ENCODE measurements around the gene SERPINF2.
"Not testable (repeated sequence)": the region's sequence is repeated elsewhere in the genome, so short reads cannot be mapped to it uniquely, and the experiment has no call there.

The SERPINF2 gene

DNA sequence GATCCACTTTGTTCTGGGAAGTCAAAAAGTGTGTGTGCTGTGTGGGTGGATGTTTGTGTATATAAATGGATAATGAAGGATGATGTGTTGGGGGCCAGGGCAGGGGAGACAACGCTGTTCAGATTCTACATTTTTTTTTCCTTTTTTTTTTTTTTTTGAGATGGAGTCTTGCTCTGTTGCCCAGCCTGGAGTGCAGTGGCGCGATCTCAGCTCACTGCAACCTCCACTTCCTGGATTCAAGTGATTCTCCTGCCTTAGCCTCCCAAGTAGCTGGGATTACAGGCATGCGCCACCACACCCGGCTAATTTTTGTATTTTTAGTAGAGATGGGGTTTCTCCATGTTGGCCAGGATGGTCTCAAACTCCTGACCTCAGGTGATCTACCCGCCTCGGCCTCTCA, 22.0 kb downstream of the SERPINF2 start:
- DNase-seq: not testable (repeated sequence)

- no peak for DNase-seq
Observed at GRCh38 chr17:1765576-1765975, 22.9 kb downstream of the SERPINF2 start.

DNA sequence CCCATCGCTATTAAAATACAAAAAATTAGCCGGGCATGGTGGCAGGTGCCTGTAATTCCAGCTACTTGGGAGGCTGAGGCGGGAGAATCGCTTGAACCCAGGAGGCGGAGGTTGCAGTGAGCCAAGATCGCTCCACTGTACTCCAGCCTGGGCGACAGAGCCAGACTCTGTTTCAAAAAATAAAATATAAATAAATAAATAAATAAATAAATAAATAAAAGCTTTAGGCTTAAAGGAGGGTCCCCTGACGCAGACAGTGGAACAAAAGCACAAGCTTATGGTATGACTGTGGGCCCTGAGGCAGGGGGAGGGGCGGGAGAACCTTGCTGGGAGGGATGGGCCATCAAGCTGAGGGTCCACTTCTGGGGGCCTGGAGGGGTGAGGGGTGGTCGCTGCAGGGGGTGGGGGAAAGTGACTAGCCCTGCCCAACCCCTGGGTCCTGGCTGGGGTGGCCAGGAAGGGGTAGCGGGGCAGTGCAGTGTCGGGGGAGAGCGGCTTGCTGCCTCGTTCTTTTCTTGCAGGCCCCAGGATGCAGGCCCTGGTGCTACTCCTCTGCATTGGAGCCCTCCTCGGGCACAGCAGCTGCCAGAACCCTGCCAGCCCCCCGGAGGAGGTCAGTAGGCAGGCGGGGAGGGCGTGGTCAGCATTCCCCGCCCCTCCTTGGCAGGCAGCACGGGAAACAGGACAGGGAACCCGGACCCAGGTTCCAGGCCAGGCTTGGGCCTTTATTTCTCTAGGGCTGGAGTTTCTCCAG, 23.9 kb downstream of the SERPINF2 start:
- DNase-seq: no peak

- DNase-seq: no peak
Observed at GRCh38 chr17:1767358-1767757, 24.7 kb downstream of the SERPINF2 start.

GRCh38 chr17:1769822-1770477, 27.3 kb downstream of the SERPINF2 start:
- DNase-seq: no peak

GRCh38 chr17:1773000-1773695, 30.5 kb downstream of the SERPINF2 start:
- not testable (repeated sequence) for DNase-seq

DNA sequence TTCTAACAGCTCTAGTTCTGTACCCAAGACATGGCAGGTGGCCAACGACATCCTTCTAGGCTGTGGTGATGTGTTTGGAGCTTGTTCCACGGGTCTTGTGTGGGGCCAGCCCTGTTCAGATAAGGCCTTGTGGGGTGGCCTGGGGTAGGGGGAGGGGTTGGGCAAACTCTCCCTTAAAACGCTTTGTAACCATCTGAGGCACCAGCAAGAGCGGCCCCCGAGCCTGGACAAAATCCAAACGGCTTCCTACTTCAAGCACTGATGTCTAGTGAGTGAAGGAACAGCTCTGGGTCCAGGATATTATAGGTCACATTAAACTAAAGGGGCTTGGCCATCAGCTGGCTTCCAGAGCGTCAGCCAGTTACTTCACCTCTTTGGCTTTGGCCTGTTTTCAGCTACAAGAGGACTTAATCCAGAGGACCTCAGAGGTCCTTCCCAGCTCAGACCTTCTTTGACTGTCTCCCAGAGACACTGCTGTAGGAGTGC, 31.1 kb downstream of the SERPINF2 start:
- no peak for DNase-seq

DNA sequence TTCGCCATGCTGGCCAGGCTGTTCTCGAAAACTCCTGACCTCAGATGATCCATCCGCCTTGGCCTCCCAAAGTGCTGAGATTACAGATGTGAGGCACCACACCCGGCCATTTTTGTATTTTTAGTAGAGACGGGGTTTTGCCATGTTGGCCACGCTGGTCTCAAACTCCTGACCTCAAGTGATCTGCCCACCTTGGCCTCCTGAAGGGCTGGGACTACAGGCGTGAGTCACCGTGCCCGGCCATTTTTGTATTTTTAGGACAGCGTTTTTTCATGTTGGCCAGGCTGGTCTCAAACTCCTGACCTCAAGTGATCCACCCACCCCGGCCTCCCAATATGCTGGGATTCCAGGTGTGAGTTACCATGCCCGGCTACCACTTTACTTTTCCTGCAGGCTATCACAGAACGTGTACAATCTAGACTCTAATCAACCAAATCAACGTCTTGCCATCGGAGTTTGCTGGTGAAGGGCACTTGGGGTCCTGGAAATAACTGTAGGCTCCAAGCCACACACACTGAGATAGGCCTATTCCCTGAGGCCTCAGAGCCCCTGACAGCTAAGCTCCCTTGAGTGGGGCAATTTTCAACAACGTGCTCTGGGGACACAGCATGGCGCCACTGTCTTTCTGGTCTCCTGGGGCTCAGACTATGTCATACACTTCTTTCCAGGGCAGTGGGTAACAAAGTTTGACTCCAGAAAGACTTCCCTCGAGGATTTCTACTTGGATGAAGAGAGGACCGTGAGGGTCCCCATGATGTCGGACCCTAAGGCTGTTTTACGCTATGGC, 31.9 kb downstream of the SERPINF2 start:
- DNase-seq: no peak

DNA sequence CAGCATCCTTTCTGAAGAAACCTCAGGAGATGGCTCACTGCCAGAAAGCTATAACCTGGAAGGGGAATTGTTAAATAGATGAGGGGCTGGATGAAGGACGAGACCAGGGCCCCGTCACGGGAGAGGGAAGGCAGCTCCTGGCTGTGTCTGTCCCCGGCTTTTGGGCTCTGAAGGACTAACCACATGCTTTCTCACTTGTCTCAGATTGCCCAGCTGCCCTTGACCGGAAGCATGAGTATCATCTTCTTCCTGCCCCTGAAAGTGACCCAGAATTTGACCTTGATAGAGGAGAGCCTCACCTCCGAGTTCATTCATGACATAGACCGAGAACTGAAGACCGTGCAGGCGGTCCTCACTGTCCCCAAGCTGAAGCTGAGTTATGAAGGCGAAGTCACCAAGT, 33.7 kb downstream of the SERPINF2 start:
- DNase-seq: no peak

DNA sequence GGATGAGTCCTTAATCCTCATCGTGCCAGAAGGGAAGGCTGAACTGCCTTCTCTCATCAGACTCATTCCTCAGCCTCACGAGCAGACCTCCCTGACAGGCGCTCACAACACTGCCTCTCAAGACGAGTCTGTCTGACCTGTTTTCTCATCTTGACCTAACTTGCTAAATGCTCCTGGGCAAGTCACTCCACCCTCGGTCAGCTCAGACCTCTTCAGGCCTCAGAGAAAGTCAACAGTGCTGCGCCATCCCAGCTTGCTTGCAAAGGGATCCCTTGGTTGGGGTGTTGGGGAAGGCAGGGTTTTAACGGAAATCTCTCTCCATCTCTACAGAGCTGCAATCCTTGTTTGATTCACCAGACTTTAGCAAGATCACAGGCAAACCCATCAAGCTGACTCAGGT, 34.2 kb downstream of the SERPINF2 start:
- no peak for DNase-seq

DNA sequence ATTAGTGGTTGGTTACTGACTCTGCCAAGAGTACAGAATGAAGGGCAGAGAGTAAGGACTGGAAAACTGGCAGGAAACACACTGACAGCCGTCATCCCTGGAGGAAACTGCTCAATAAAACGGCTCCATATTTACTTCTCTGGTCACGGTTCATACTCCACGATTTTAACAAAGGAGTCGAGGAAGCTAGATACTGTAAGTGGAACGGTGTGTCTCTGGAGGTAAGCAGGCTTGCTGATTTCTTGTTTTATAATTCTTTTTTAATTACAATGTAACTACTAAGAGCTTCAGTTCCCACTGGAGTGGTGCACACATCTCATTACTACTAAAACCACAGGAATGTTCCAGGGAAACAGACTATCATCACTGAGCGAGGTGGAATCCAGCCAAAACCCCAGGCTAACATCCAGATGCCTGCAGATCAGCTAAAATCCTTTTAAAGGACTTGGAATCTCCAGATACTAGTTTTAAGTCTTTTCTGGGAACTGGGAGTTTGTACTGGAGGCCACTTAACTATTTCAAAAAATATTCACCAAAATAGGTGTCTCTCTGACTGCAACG, 37.0 kb downstream of the SERPINF2 start:
- DNase-seq: no peak

- DNase-seq: no peak
Observed at GRCh38 chr17:1782171-1782567, 39.5 kb downstream of the SERPINF2 start.

DNA sequence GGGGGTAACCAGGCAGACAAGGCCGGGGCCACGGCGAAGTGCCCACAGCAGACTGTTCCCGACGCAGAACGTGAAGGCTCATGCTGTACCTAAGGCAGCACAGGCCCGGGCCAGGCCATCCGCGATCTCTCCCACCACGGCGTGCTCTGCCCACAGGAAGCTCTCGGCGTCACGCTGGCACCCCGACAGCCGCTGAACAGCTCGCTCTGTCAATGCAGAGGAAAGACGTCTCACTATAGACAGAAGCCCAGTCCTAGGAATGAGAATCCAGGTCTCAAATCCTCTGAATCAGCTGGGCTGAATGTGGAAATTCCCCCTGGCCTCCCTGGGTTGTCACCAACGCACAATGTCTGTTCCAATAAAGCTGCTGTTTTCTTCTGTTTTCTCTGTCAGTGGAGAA, 40.6 kb downstream of the SERPINF2 start:
- no peak for DNase-seq

DNA sequence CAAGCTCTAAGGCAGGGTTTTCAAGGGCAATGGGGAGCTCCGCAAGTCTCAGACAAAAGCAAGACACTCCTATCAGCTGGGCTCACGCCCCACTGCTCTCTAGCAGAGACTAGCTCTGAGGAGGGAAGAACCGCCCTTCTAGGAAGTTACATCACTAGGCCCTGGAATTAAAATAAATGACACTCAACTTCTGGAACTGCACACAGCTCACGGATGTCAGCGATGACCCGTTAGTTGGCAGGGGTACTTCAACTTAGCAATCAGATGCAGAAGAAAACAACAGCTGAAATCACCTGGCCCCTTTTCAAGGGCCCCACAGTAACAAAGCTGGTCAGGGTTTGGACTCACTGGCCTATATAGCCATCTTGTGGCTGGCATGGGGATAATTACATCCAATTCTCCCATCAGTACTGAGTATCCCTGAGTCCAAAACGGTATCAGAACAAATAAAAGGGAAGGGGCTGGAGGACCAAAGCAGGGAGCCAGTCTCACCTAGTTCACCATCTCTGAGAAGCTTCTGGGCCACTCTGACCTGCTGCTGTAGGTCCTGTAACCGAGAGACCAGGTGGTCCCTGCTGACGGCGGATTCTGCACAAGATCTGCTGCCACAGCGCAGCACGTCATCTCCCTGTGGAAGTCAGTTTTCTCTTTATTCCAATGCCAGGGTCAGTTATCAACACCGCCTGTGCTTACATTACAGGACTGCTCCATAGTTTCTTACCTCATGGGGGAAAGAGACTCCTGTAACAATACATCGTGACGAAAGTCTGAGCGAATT, 41.4 kb downstream of the SERPINF2 start:
- DNase-seq: peak in 1 of 2 experiments; percentile 2

DNA sequence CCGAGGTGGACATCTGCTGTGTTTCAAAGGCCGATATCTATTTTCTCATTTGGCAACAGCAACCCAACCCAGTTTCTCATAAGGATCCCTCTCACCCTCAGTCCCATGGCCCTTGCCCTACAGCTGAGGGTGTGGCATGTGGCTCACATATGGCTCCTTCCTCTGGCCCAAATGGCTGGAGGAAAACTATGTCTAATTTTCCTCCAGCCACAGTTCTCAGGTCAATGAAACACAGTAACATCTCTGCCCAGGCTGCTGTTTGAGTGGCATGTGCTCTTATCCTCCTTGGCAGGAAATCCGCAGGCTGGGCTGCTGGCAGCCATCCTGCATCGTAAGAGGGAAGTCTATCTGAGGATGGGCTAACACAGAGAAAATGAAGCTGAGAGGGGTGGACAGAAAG, 43.3 kb downstream of the SERPINF2 start:
- no peak for DNase-seq

GRCh38 chr17:1786708-1787107, 44.0 kb downstream of the SERPINF2 start:
- DNase-seq: no peak

DNA sequence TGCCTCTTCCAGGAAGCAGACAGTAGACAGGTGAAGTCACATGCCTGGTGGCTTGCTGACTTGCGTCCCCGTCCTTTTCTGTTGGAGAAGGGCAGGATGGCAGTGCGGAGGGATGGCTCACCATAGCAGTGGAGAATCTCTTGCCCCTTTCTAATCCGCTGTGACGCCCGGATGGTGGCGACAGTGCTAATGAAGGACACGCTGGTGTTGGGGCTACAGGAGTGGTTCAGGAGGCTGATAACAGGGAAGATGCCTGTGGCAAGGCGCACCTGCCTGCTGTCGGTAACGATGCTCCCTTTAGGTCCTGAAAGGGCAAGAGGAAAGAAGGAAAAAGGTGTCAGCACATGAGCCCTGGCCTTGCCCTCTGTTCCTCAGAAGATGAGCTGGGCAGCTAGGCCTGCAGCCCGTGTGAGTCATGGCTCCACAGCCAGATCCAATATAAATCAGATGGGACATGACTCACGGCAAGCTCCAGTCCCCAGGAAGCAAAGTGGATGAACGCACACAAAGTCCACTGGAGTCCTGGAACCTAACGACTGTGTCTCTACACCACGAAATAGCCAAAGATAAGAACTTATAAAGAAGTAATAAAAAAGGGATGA, 44.7 kb downstream of the SERPINF2 start:
- no peak for DNase-seq

- no peak for DNase-seq
Observed at GRCh38 chr17:1789936-1790335, 47.3 kb downstream of the SERPINF2 start.

DNA sequence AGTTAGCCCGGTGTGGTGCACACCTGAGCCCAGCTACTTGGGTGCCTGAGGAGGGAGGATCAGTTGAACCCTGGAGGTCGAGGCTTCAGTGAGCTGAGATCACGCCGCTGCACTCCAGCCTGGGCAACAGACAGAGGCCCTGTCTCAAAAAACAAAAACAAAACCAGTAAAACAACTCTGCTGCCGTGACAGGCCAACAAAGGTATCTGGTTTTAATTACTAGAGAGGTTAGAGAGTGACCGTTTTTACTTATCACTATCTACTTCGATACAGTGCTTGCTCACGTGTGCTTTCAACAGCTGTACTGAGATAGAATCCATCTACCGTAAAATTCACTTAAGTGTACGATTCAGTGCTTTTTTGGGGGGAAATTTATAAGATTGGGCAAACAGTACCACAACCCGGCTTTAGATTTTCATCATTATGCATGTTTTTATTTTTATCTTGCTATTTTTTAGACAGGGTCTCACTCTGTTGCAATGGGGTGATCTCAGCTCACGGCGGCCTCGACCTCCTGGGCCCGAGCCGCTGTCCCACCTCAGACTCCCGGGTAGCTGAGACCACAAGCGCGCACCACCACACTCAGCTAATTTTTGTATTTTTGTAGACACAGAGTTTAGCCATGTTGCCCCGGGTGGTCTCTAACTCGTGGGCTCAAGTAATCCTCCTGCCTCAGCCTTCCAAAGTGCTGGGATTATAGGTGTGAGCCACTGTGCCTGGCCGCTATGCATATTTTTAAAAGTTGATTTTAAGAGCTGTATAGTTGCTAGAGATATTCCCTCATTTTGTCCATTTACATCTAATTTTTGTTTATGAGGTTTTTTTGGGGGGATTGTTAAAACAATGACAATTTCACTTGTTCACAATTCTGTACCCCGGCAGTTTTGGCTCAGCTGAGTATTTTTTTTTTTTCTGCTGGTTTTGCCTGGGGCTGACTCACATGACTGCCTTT, 50.1 kb downstream of the SERPINF2 start:
- no peak for DNase-seq

- no peak for DNase-seq
Observed at GRCh38 chr17:1793447-1793806, 50.8 kb downstream of the SERPINF2 start.
